CD4-positive, alpha-beta T cell treated with Interferon gamma for 1 hour (primary cell): ENCODE measurements around the gene TIPRL.
"Not testable (repeated sequence)": the region's sequence is repeated elsewhere in the genome, so short reads cannot be mapped to it uniquely, and the experiment has no call there.

ENCODE experiments used
- DNase-seq: peaks from one replicate; pipeline ENCODE4 v3.0.0-alpha.2; 2020

Gene TIPRL

GRCh38 chr1:168159979-168160378 is 18.8 kb upstream of the TIPRL start:
- DNase-seq, result no peak

GRCh38 chr1:168161459-168161858 is 17.3 kb upstream of the TIPRL start:
- DNase-seq, result no peak

- no peak for DNase-seq
Observed at GRCh38 chr1:168163670-168164069, 15.1 kb upstream of the TIPRL start.

- DNase-seq, result no peak
Observed at GRCh38 chr1:168164771-168165170, 14.0 kb upstream of the TIPRL start.

- no peak for DNase-seq
Observed at GRCh38 chr1:168167806-168168205, 11.0 kb upstream of the TIPRL start.

- DNase-seq, result no peak
Observed at GRCh38 chr1:168170564-168171508, 7.9 kb upstream of the TIPRL start.

GRCh38 chr1:168172250-168172915 is 6.4 kb upstream of the TIPRL start:
- no peak for DNase-seq

GRCh38 chr1:168178227-168178637 is 530 bp upstream of the TIPRL start:
- DNase-seq, result no peak

GRCh38 chr1:168179438-168180147 is 831 bp downstream of the TIPRL start:
- no peak for DNase-seq

GRCh38 chr1:168180148-168180524 is 1.4 kb downstream of the TIPRL start:
- no peak for DNase-seq

- DNase-seq, result not testable (repeated sequence)
Observed at GRCh38 chr1:168181063-168181720, 2.4 kb downstream of the TIPRL start.

- no peak for DNase-seq
Observed at GRCh38 chr1:168187177-168187576, 8.4 kb downstream of the TIPRL start.

GRCh38 chr1:168190403-168190802 is 11.6 kb downstream of the TIPRL start:
- no peak for DNase-seq

GRCh38 chr1:168195199-168196135 is 16.7 kb downstream of the TIPRL start:
- no peak for DNase-seq

GRCh38 chr1:168199056-168199455 is 20.3 kb downstream of the TIPRL start:
- DNase-seq, result no peak

- no peak for DNase-seq
Observed at GRCh38 chr1:168202941-168203654, 24.3 kb downstream of the TIPRL start.

GRCh38 chr1:168206111-168206510 is 27.3 kb downstream of the TIPRL start:
- no peak for DNase-seq

GRCh38 chr1:168207673-168208072 is 28.9 kb downstream of the TIPRL start:
- DNase-seq, result not testable (repeated sequence)

- DNase-seq, result no peak
Observed at GRCh38 chr1:168210312-168210711, 31.6 kb downstream of the TIPRL start.

GRCh38 chr1:168213349-168213748 is 34.6 kb downstream of the TIPRL start:
- DNase-seq, result no peak

- DNase-seq, result no peak
Observed at GRCh38 chr1:168216171-168216570, 37.4 kb downstream of the TIPRL start.
